DOHH2 (cell line): Measurements from ENCODE around the gene ADGRG7.

Experiments
- EZH2phosphoT487 ChIP-seq: fragments of 200-600 bp; sonication (generic); IDR thresholded peaks from 2 replicates; pipeline ENCODE4 v1.6.1; 2017; ENCODE audit warnings: borderline replicate concordance, mild to moderate bottlenecking, antibody characterized with exemption, low read length, moderate library complexity, mixed read lengths
- TF ChIP-seq, protein P1 (sequence below): fragments of 200-600 bp; sonication (generic); IDR thresholded peaks from one replicate; pipeline ENCODE4 v1.5.1; 2014; ENCODE audit warnings: antibody characterized with exemption, mild to moderate bottlenecking, low read depth, low read length; ENCODE audit not compliant: poor library complexity, severe bottlenecking

DNA sequence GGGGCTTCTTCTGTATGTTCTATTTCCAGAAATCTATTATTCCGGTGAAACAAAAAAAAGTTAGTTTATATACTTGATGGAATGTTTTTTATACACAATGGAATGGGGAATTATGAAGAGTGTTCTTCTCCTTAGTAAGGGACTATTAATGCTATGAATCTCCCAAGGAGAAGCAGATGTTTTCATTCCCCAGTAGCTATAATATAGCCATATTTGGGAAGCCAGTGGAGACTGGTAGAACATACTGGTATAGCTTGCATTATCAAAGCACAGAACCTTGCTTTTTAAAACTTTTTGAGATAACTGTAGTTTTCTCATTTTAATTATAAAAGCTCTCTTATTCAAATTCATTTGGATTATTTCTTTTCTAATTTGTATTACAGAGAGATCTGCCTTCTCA is 38.3 kb downstream of the ADGRG7 start:
- TF ChIP-seq, protein P1, sequence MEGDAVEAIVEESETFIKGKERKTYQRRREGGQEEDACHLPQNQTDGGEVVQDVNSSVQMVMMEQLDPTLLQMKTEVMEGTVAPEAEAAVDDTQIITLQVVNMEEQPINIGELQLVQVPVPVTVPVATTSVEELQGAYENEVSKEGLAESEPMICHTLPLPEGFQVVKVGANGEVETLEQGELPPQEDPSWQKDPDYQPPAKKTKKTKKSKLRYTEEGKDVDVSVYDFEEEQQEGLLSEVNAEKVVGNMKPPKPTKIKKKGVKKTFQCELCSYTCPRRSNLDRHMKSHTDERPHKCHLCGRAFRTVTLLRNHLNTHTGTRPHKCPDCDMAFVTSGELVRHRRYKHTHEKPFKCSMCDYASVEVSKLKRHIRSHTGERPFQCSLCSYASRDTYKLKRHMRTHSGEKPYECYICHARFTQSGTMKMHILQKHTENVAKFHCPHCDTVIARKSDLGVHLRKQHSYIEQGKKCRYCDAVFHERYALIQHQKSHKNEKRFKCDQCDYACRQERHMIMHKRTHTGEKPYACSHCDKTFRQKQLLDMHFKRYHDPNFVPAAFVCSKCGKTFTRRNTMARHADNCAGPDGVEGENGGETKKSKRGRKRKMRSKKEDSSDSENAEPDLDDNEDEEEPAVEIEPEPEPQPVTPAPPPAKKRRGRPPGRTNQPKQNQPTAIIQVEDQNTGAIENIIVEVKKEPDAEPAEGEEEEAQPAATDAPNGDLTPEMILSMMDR, result no peak
- TF ChIP-seq EZH2phosphoT487, result no peak
